NAMALWA (cell line): Measurements from ENCODE around the gene CCDC97.

Experiments used
- DNase-seq: peaks from one replicate; pipeline ENCODE4 v3.0.0-alpha.2; 2015; ENCODE audit warnings: low spot score

Gene CCDC97

GRCh38 chr19:41298348-41298964 lies 11.5 kb upstream of the CCDC97 start:
- DNase-seq = peak; percentile 57

- DNase-seq = no peak
Measured at GRCh38 chr19:41299046-41299754, 10.8 kb upstream of the CCDC97 start.

- DNase-seq = no peak
Measured at GRCh38 chr19:41299755-41300089, 10.2 kb upstream of the CCDC97 start.

GRCh38 chr19:41300555-41300954 lies 9.4 kb upstream of the CCDC97 start:
- no peak for DNase-seq

GRCh38 chr19:41302624-41303351 lies 7.2 kb upstream of the CCDC97 start:
- DNase-seq = no peak

- DNase-seq = no peak
Measured at GRCh38 chr19:41303954-41304353, 6.0 kb upstream of the CCDC97 start.

- no peak for DNase-seq
Measured at GRCh38 chr19:41304706-41305483, 5.1 kb upstream of the CCDC97 start.

- no peak for DNase-seq
Measured at GRCh38 chr19:41305927-41306793, 3.8 kb upstream of the CCDC97 start.

GRCh38 chr19:41307090-41307875 lies 2.7 kb upstream of the CCDC97 start:
- no peak for DNase-seq

GRCh38 chr19:41307954-41308449 lies 2.0 kb upstream of the CCDC97 start:
- no peak for DNase-seq

GRCh38 chr19:41308450-41309179 lies 1.4 kb upstream of the CCDC97 start:
- DNase-seq = peak; percentile 91

GRCh38 chr19:41309180-41310032 lies 566 bp upstream of the CCDC97 start:
- no peak for DNase-seq

GRCh38 chr19:41311072-41311471 lies 1.1 kb downstream of the CCDC97 start:
- DNase-seq = no peak

- DNase-seq = no peak
Measured at GRCh38 chr19:41311613-41312012, 1.6 kb downstream of the CCDC97 start.

- DNase-seq = no peak
Measured at GRCh38 chr19:41316306-41316920, 6.4 kb downstream of the CCDC97 start.

- no peak for DNase-seq
Measured at GRCh38 chr19:41318696-41319499, 8.9 kb downstream of the CCDC97 start.

GRCh38 chr19:41319500-41320184 lies 9.7 kb downstream of the CCDC97 start:
- no peak for DNase-seq
